ENCODE measurements around the gene MAPK10.
"Not testable (repeated sequence)": the region's sequence is repeated elsewhere in the genome, so short reads cannot be mapped to it uniquely, and the experiment has no call there.

The MAPK10 gene

GRCh38 chr4:86048426-86048825 is 311.4 kb downstream of the MAPK10 start:
- no peak for DNase-seq (ENCODE audit: extremely low read depth in 1 of 2, low read depth in 1 of 2)

GRCh38 chr4:86044593-86044985 is 315.3 kb downstream of the MAPK10 start:
- no peak for DNase-seq (ENCODE audit: extremely low read depth in 1 of 2, low read depth in 1 of 2)

GRCh38 chr4:86043755-86044592 is 315.9 kb downstream of the MAPK10 start:
- DNase-seq (ENCODE audit: extremely low read depth in 1 of 2, low read depth in 1 of 2): no peak

DNA sequence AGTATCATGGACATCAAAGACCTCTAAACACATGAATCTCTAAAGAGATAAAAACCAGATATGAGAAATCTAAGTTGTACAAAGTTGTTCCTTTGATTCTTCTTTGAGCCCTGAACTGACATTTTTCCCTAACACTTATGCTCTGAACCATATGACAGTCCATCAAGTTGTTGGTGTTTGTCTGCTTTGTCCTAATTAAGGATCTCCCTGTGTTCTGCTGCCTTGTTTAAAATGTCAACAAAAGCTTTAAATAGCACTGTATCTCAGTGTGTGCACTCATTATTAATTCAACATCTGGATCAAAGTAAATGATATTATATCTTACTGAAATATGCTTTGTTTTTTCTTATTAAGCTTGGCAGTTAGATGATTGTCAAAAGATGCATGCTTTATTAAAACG is 321.8 kb downstream of the MAPK10 start:
- no peak for DNase-seq (ENCODE audit: extremely low read depth in 1 of 2, low read depth in 1 of 2)

- no peak for DNase-seq (ENCODE audit: extremely low read depth in 1 of 2, low read depth in 1 of 2)
Observed at GRCh38 chr4:86036736-86037135, 323.1 kb downstream of the MAPK10 start.

- no peak for DNase-seq (ENCODE audit: extremely low read depth in 1 of 2, low read depth in 1 of 2)
Observed at GRCh38 chr4:86035688-86036087, 324.2 kb downstream of the MAPK10 start.

GRCh38 chr4:86034616-86035015 is 325.2 kb downstream of the MAPK10 start:
- DNase-seq (ENCODE audit: extremely low read depth in 1 of 2, low read depth in 1 of 2): no peak

GRCh38 chr4:86033171-86033570 is 326.7 kb downstream of the MAPK10 start:
- DNase-seq (ENCODE audit: extremely low read depth in 1 of 2, low read depth in 1 of 2): no peak

- no peak for DNase-seq (ENCODE audit: extremely low read depth in 1 of 2, low read depth in 1 of 2)
Observed at GRCh38 chr4:86032476-86033022, 327.3 kb downstream of the MAPK10 start.

GRCh38 chr4:86031927-86032326 is 327.9 kb downstream of the MAPK10 start:
- DNase-seq (ENCODE audit: extremely low read depth in 1 of 2, low read depth in 1 of 2): no peak

- no peak for DNase-seq (ENCODE audit: extremely low read depth in 1 of 2, low read depth in 1 of 2)
Observed at GRCh38 chr4:86026720-86027119, 333.1 kb downstream of the MAPK10 start.

DNA sequence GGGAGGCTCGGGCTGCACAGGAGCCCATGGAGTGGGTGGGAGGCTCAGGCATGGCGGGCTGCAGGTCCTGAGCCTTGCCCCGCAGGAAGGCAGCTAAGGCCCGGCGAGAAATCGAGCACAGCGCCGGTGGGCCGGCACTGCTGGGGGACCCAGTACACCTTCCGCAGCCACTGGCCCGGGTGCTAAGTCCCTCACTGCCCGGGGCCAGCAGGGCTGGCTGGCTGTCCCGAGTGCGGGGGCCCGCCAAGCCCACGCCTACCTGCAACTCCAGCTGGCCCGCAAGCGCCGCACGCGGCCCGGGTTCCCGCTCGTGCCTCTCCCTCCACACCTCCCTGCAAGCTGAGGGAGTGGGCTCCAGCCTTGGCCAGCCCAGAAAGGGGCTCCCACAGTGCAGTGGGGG is 338.2 kb downstream of the MAPK10 start:
- not testable (repeated sequence) for DNase-seq (ENCODE audit: extremely low read depth in 1 of 2, low read depth in 1 of 2)

DNA sequence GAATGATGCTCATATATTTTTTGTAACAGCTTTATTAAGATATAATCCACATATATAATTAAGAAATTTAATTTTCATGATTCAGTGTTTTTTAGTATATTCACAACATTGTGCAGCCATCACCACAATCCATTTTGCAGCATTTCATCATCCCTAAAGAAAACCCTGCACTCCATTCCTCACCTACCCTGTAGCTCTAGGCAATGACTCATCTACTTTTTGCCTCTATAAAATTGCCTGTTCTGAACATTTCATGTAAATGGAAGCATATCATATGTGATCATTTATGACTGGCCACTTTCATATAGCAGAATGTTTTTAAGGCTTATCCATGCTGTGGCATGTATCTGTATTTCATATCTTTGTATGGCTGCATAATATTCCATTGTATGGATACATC is 339.9 kb downstream of the MAPK10 start:
- no peak for DNase-seq (ENCODE audit: extremely low read depth in 1 of 2, low read depth in 1 of 2)

DNA sequence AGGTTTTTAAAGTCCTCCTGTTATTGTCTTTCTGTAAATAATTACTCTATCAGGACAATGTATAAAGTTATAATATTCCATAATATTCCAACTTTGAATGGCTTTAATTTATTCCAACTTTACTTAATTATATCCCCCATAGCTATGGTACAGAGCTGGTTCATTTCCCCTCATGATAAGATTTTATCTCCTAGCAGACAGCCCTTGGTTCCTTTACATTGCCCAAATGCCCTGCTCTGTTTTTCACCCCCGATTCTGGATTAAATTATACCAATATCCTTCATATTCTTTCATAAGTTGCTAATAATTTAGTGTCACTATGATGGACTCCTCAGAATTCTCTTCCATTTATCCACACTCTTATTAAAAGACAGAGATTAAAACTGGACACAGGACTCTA is 340.5 kb downstream of the MAPK10 start:
- DNase-seq (ENCODE audit: extremely low read depth in 1 of 2, low read depth in 1 of 2): no peak

- no peak for DNase-seq (ENCODE audit: extremely low read depth in 1 of 2, low read depth in 1 of 2)
Observed at GRCh38 chr4:86015412-86016350, 344.2 kb downstream of the MAPK10 start.

DNA sequence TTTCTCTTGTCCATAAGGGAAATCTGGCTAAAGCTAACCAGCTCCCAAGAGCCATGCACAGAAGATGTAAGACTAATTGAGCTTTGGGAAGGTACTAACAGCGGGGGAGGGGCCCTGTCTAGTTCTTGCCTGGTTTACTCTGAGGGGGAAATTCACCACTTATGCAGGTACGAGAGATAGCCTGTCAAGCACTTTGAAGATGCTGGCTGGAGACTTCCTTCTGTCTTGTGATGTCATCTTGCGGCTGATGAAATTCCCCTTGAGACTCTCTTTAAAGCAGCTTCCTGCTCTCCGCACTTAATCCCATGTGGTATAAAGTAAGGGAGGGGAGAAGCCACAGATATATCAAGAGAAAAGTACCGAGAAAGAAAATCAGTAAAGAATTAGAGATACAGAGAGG is 345.3 kb downstream of the MAPK10 start:
- no peak for DNase-seq (ENCODE audit: extremely low read depth in 1 of 2, low read depth in 1 of 2)

GRCh38 chr4:86013621-86014020 is 346.2 kb downstream of the MAPK10 start:
- DNase-seq (ENCODE audit: extremely low read depth in 1 of 2, low read depth in 1 of 2): no peak

DNA sequence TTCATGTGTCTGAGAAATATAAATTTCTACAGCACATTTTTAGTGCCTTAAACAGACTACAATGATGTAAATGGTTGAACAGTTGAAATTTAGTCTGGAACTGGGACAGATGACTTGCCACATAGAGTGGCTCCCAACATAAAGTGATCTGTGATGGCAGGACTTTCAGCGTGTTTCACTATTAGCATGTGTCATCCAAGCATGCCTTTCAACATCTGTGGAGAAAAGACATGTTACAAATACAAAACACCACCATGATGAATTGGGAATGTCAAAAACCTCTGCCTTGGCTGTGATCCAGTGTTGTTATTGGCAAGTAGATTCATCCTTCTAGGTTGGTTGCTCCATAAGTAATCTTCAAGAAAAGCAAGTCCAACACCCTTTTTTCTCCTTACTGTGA is 348.7 kb downstream of the MAPK10 start:
- DNase-seq (ENCODE audit: extremely low read depth in 1 of 2, low read depth in 1 of 2): no peak

- DNase-seq (ENCODE audit: extremely low read depth in 1 of 2, low read depth in 1 of 2): no peak
Observed at GRCh38 chr4:86007042-86007441, 352.8 kb downstream of the MAPK10 start.

DNA sequence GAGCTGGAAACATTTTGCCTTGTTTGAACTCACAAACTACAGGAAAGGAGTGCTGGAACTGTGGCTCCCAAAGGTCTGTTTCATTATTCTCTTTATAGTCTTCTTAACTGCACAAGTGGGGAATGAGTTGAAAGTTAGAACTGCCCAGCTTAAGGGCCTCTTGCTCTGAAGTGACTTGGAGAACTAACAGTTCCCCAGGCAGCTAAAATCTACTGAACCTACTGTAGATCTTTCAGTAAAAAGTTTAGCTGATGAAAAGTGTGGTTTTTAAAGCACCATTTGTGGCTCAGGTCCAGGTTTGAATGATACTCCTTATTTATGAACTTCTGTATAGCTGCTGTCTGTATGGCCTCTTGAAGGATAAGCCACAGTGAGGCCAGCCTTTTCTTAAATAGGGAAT is 353.8 kb downstream of the MAPK10 start:
- no peak for DNase-seq (ENCODE audit: extremely low read depth in 1 of 2, low read depth in 1 of 2)

GRCh38 chr4:86004030-86004429 is 355.8 kb downstream of the MAPK10 start:
- DNase-seq (ENCODE audit: extremely low read depth in 1 of 2, low read depth in 1 of 2): no peak

- no peak for DNase-seq (ENCODE audit: extremely low read depth in 1 of 2, low read depth in 1 of 2)
Observed at GRCh38 chr4:86001591-86001990, 358.3 kb downstream of the MAPK10 start.
